HFF-Myc (cell line): Measurements from ENCODE around the gene FEZF1.
"Not testable (repeated sequence)": the region's sequence is repeated elsewhere in the genome, so short reads cannot be mapped to it uniquely, and the experiment has no call there.

ENCODE experiments used
- DNase-seq: peaks from one replicate; pipeline ENCODE4 v3.0.0-alpha.2; 2011; ENCODE audit warnings: low read depth; ENCODE audit errors: extremely low read depth
- H3K4me3 ChIP-seq: replicated peaks from 2 replicates; pipeline ENCODE4 v1.5.1; 2011; ENCODE audit warnings: low read depth, mild to moderate bottlenecking, control low read depth, low read length
- TF ChIP-seq, protein P1 (sequence below): IDR thresholded peaks from 2 replicates; pipeline ENCODE4 v1.5.1; 2012; ENCODE audit warnings: mild to moderate bottlenecking, low read depth, low read length, control low read depth; ENCODE audit errors: missing control alignments

FEZF1 gene

DNA sequence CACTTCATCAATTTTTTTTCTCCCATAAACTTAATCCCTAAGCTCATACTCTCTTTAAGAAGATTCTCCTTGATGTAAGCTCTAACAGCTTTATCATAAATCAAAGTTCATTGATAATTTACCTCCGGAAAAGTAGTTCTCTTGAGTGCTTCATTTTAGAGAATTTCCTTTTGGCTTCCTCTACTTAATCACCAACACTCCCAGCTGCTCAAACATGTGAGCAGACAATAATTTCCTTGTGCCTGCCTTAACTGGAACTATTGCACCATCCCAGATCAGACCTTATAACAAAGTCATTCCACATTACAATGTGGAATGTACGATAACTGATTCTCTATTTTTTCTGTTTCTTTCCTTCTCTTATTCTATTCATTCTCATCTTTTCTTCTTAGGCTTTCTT is 5.9 kb downstream of the FEZF1 start:
- TF ChIP-seq, protein P1, sequence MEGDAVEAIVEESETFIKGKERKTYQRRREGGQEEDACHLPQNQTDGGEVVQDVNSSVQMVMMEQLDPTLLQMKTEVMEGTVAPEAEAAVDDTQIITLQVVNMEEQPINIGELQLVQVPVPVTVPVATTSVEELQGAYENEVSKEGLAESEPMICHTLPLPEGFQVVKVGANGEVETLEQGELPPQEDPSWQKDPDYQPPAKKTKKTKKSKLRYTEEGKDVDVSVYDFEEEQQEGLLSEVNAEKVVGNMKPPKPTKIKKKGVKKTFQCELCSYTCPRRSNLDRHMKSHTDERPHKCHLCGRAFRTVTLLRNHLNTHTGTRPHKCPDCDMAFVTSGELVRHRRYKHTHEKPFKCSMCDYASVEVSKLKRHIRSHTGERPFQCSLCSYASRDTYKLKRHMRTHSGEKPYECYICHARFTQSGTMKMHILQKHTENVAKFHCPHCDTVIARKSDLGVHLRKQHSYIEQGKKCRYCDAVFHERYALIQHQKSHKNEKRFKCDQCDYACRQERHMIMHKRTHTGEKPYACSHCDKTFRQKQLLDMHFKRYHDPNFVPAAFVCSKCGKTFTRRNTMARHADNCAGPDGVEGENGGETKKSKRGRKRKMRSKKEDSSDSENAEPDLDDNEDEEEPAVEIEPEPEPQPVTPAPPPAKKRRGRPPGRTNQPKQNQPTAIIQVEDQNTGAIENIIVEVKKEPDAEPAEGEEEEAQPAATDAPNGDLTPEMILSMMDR, result no peak
- no peak for DNase-seq
- no peak overlapping the region for H3K4me3 ChIP-seq

DNA sequence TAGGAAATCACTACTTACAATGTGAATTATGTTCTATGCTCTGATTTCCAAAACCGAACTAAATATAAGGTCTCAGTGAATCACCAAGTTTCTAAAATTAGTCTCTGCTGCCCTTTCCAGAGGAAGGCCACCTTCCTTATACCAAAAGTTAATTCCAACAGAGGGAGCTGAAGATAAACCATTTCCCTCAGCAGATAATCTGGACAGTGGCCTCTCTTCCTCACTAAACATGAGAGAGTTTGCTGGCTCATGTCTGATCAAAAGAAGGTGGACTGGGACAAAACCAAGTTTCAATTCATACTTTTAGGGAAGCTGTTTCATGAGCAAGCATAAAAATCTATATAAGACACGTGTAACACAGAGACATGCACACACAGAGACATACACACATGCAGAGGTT is 6.4 kb downstream of the FEZF1 start:
- no peak overlapping the region for H3K4me3 ChIP-seq
- TF ChIP-seq, protein P1, result no peak
- DNase-seq, result no peak

GRCh38 chr7:122291189-122291588 is 13.4 kb downstream of the FEZF1 start:
- DNase-seq, result no peak
- TF ChIP-seq, protein P1, result no peak
- no peak overlapping the region for H3K4me3 ChIP-seq

- DNase-seq, result no peak
- TF ChIP-seq, protein P1, result no peak
- H3K4me3 ChIP-seq, result no peak overlapping the region
Observed at GRCh38 chr7:122290476-122290875, 14.1 kb downstream of the FEZF1 start.

DNA sequence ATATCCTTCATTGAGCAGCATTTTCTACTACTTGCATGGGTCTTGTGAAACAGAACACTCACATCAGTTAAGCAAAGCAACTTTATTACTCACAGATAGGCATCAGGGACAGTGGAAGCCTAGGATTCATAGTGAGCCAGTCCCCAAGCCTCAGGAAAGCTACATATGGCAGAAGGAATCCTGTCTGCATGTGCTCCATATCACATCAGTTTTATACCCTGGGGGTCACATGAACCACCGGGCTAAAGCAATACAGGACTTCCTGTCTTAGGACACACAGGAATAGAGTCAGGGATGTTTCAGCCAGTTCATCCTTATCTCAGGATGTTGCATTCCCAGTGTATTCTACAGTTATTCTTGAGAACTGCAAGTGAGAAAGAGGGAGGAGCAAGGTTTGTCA is 15.1 kb downstream of the FEZF1 start:
- TF ChIP-seq, protein P1, result no peak
- H3K4me3 ChIP-seq, result no peak overlapping the region
- no peak for DNase-seq

DNA sequence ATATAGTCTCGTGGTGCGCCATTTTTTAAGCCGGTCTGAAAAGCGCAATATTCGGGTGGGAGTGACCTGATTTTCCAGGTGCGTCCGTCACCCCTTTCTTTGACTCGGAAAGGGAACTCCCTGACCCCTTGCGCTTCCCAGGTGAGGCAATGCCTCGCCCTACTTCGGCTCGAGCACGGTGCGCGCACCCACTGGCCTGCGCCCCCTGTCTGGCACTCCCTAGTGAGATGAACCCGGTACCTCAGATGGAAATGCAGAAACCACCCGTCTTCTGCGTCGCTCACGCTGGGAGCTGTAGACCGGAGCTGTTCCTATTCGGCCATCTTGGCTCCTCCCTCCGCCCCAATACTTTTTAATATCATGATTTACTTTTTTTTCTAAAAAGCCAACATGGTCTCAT is 19.9 kb downstream of the FEZF1 start:
- not testable (repeated sequence) for H3K4me3 ChIP-seq, DNase-seq

DNA sequence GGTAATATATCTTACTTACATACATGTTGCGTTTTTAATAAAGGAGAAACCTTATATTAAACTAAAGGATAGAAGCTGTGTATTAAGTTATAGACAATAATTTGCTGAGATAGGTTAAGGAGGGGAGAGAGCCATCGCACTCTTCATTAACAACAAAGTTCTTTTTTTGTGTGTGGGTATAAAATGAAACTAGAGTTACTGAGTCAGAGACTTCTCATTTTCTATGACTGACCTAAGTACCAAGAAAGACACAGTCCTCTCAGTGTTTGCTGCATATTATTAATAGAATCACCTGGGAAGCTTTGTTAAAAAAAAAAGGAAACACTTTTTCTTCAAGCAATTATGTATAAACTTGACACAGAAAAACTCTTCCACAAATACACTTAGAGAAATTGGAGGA is 31.4 kb downstream of the FEZF1 start:
- TF ChIP-seq, protein P1, result no peak
- DNase-seq, result no peak
- no peak overlapping the region for H3K4me3 ChIP-seq
